Posterior vena cava (tissue), 2 donors: ENCODE data around the gene ENPP7. TPM values are rescaled to one million over a fixed set of nuclear protein-coding genes. Genes with fewer than 3 reads are reported as not detected.
"Not testable (repeated sequence)": the region's sequence is repeated elsewhere in the genome, so short reads cannot be mapped to it uniquely, and the experiment has no call there.

Experiments used
- DNase-seq: peaks from one replicate; pipeline ENCODE4 v3.0.0-alpha.2; 2020; ENCODE audit warnings: low spot score
- intact Hi-C, 2 donors: fragments of 100-400 bp; cut with DNase I; formaldehyde crosslinking; loops; one replicate each; pipeline versions ENCODE4 v1.14.1 to v1.14.2; 2022 to 2023
- total RNA-seq, 2 donors: library from RNA; stranded (reverse); fragmentation: NEBNext Ultra II Directional; extraction: Animal tissue kit (Norgen Biotek cat#: 25700); gene quantifications; one replicate each; pipeline ENCODE4 v1.2.1, GENCODE V29; 2021
- donor health status: DM: yes; HTN: yes; CAD: no.
- donor health status: DM: yes; HTN: yes; CAD: no.

Gene ENPP7
- total RNA-seq, 2 donors from 2014 or later = not detected

DNA sequence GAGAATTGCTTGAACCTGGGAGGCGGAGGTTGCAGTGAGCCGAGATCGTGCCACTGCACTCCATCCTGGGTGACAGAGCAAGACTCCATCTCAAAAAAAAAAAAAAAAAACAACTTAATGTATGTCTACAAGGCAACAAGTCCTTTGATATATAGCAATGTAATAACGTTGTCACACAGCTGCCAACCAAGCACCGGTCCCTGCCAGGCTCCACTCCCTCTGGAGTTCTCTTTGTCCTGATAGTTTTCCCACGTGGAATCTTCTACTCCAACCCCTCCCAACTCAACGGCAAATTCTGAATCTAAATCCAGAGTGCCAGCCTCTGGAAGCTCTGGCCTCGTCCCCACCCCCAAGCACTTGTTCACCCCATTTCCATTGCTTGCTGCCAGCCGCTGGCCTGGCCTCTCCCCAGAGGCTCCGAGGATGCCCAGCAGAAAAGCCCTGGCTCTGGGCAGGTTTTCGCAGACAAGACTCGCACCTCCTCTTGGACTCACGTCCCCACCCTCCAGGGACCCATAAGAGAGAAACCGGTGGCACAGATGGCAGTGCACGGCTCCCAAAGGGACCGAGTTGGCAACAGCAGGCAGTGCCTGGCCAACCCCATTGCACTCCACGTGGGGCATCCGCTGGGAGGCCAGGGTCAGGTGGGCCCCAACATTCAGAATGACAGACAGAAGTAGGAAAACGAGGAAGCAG, 31.3 kb downstream of the ENPP7 start:
- intact Hi-C loops = no loop called here

DNA sequence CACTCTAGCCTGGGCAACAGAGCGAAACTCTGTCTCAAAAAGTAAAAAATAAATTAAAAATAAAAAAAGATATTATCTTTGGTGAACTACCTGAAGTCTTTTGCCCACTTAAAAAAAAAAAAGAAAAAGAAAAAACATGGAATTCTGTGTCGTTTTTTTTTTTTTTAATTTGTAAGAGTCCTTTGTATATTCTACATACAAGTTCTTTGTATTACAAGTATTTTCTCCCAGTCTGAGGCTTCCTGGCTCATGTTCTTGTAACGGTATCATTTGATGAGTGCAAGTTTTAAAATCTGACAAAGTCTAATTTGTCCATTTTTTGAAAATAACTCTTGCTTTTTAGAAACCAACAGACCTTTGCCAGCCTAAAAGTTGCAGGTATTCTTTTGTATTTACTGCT, 35.0 kb downstream of the ENPP7 start:
- DNase-seq = no peak
- intact Hi-C loops = no loop called here

More for the DNA sequence above, 31.3 kb downstream of the ENPP7 start:
- DNase-seq = peak; percentile 70

DNA sequence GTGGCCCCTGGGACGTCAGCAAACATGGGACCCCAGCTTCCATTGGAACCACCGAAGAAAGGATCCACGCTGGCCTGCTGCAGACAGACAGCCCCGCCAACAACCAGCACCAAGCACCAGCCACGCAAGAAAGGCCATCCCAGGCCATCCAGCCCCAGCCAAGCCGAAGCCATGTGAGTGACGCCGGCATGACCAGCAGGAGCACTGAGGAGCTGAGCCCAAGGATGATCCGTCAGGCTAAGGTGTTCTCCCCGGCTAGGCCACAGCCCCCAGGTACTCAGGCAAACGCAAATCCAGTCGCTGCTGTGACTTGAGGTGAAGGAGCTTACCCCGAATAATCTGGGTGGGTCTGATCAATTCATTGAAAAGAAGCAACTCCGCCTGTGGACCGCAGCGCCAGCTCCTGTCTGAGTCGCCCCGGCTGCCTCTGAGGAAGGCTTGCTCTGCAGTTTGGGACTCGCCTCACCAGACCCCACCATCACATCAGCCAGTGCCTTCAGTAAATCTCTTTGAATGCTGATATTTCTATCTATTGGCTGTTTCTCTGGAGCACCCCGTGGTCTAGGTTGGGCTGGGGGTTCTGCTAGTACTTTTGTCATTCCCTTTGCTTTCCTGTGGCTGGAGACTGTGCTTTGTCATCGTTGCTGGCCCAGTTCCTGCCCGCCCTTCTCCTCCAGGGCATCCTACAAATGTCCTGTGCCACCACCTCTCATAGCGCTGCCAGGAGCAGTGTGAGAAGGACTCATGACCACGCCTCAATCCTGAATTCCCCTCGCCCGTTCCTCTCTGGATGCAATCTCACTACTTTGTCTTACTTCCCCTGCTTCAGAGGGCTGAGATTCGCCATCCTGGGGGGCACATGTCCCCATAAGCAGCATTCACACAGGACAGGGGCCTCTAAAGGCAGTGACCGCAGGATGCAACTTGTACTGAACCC, 39.1 kb downstream of the ENPP7 start:
- peak; percentile 71 for DNase-seq
- intact Hi-C loops = loop anchor here in 1 of 2 donors (1.0 kb wide), 1 partner anchor 31 kb away; no protein-coding TSS in a partner anchor

DNA sequence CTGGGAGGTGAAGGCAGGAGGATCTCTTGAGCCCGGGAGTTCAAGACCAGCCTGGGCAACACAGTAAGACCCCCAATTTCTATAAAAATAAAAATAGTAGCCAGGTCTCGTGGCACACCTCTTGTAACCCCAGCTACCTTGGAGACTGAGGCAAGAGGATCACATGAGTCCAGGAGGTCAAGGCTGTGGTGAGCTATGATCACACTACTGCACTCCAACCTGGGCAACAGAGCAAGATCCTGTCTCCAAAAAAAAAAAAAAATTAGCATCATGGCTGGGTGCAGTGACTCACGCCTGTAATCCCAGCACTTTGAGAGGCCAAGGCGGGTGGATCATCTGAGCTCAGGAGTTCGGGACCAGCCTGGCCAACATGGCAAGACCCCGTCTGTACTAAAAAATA, 40.5 kb downstream of the ENPP7 start:
- intact Hi-C loops = no loop called here
- peak; percentile 30 for DNase-seq

DNA sequence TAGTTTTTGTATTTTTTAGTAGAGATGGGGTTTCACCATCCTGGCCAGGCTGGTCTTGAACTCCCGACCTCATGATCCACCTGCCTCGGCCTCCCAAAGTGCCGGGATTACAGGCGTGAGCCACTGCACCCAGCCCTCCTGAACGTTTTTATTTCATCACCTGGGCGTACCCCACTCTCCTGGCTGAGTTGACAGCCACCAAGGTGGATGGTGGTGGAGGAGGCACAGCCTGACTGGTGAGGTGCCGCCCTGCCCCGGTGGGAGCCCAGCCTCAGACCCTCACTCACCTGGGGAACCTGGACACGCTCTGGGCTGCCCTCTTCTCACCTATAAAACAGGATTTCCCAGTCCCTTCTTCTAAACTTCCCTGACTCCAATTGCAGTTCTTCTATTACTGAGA, 42.0 kb downstream of the ENPP7 start:
- DNase-seq = peak; percentile 64

DNA sequence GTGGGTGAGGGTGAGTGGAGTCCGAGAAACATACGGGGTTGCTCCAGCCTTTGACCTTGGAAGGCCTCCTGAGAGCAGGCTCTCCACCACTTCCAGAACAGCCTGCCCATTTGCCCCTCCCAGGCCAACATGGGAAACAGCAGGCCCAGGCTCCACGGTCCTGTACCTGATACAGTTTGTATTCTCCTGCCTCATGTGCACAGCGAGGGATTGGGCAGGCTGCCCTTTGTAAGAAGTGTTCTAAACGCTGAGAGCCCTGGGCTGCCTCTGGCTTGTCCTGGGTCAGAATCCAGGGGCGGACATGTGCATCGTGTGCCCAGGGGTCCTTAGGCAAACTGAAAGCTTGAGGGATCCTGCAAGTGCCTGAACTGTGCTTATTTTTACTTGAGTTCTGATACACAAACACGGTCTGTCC, 43.8 kb downstream of the ENPP7 start:
- intact Hi-C loops = loop anchor here in 1 of 2 donors (1.0 kb wide), 1 partner anchor 27 kb away; no protein-coding TSS in a partner anchor
- peak; percentile 68 for DNase-seq

More for the DNA sequence above, 42.0 kb downstream of the ENPP7 start:
- intact Hi-C loops = not testable (repeated sequence)

DNA sequence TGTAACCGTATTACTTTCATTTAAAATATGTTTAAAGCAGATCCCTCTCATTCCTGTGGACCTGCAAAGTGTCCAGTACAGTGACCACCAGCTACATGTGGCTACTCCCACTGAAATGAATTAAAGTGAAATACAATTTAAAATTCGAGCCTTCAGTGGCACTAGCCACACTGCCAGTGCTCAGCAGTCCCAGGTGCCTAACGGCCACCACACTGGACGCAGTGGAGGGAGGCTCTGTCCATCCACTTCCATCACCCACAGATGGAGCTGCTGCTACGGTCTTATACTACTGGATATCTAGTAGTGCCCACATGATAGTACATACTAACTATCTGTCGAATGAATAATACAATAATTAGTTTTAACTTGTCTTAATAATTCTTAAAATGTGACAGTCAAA, 44.9 kb downstream of the ENPP7 start:
- peak; percentile 49 for DNase-seq
- intact Hi-C loops = no loop called here

DNA sequence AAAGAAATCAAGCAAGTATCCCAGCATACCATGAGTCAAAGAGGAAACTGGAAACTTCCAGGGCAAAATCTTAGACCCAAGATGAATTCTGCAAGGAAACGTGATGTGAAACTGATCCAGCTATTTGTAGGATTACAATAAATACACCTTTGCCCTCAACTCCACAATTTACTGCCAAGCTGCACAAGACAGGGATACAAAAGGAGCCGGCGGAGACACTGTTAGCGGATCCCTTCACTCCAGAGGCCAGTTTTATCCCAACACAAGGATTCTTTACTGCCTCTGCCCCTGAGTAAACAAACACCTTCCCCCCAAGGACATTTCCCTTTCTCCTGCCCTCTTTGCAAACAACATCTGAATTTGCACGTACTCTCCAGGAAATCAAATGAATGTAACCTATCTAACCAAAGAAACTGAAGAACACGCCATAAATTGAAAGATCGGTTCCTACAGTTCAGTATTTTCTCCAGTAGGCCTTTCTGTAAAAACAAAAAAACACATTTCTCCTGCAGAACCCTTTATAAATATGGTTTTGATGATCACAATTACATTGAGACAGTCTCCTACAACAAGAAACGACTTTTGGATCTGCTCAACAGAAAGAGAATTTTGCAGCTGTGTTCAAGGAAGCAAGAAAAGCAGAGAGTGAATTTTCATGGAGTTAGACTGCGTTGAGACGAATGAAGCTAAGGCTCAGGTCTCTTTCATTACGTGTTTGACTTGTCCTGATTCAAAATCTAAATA, 45.8 kb downstream of the ENPP7 start:
- no peak for DNase-seq

DNA sequence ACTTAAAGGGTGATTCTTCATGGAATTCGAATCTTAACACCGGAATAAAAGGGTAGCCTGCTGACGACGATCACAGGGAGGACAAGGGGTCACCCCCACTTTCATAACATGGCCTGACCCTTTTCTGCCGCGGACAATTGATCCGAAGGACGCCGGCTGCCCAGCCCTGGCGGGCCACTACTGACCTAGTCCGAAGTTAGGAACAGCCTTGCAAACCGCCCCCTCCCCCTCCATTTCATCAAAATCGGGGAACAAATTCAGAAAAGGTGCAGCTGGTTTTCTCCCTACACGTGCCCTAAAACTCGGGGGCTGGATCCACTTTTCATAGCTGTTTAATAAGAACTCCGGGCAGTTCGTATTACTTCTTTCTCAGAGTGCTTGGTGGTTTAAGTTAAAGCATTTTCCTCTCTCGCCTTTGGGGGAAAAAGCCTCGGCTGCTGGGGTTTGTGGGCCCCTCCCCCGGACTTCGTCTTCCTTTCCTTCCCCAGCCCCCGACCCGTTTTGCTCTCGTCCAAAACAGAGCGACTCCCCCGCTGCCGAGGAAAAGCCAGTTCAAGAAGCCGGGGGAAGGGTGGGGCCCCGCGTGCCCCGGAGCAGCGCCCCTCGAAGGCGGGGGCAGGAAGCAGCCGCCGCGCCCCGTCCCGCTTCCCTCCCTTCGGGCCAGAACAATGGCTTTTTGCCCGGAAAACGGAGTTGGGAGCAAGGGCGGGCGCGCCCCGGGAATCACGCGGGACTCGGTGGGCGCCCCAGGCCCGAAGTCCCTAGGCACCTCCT, 46.6 kb downstream of the ENPP7 start:
- intact Hi-C loops = no loop called here
- no peak for DNase-seq

More for the DNA sequence above, 45.8 kb downstream of the ENPP7 start:
- intact Hi-C loops = no loop called here

DNA sequence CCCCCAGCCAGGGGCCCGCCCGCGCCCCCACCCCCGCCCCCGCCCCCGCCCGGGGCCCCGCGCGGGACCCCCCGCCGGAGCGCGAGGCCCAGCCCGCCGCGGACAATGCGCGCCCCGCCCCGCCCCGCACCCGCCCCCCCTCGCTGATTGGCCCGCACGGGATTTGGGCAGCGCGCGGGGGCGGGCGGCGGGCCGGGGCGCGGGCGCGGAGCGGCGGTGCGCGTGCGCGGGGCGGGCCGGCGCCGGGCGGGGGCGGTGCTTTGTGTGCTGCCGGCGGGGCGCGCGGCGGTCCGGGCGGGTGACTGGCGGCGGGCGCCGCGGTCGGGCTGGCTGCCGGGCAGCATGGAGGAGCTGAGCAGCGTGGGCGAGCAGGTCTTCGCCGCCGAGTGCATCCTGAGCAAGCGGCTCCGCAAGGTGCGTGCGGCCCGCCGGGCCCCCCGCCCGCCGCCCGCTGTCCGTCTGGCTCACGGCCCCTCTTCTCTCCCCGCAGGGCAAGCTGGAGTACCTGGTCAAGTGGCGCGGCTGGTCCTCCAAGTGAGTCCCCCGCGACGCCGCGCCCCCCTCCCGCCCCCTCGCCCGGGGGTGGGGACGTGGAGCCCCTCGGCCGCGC, 47.3 kb downstream of the ENPP7 start, which contains the start of gene CBX2:
TSS of gene CBX2 (plus strand) at position 255 of the 610 bp plus-strand sequence. CDS start at position 343, 88 bp downstream.
- intact Hi-C loops = no loop called here
- DNase-seq = peak; percentile 91

DNA sequence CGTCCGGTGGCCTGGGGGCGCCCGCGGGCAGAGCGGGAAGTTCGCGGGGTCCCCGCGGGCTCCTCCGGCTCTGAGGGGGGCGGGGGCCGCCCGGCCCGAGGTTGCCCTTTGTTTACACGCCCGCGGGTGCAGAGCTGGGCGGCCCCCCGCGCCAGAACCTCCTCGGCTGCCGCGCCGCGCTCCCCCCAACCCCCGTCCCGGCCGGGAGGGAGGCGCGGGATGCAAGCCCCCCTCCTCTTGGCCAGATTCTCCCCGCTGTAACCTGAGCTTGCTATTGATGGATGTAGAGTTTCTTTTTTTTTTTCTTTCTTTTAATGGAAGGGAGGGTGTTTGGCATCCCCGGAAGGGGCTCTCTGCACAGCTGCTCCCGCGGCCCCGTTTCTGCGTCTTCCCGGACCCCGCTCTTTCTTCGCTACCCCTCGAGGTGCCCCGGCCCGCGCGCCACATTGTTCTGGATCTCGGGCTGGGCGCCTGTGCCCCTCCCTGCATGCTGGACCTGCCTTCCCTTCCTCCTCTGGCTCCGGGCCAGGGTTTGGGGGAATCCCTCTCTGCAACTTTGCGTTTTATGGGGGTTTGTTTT, 47.9 kb downstream of the ENPP7 start:
- intact Hi-C loops = no loop called here
- DNase-seq = no peak

DNA sequence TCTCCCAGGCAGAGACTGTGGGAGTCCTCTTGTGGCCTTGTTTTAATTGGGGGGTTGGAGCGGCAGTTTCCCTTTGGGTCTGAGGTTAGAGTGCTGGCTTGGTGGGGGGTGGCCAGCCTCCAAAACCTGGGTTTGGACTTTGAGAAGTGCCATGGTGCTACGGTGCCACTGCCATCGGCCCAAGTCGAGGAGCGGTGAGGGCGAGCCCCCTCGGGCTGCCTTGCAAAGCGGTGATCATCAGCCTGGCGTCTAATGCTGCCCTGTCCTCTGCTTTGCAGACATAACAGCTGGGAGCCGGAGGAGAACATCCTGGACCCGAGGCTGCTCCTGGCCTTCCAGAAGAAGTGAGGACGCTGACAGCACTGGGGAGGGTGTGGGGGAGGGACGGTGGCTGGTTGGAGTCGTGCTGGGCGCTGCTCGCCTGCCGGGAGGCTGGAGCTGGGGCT, 48.4 kb downstream of the ENPP7 start:
- DNase-seq = no peak
- intact Hi-C loops = no loop called here

DNA sequence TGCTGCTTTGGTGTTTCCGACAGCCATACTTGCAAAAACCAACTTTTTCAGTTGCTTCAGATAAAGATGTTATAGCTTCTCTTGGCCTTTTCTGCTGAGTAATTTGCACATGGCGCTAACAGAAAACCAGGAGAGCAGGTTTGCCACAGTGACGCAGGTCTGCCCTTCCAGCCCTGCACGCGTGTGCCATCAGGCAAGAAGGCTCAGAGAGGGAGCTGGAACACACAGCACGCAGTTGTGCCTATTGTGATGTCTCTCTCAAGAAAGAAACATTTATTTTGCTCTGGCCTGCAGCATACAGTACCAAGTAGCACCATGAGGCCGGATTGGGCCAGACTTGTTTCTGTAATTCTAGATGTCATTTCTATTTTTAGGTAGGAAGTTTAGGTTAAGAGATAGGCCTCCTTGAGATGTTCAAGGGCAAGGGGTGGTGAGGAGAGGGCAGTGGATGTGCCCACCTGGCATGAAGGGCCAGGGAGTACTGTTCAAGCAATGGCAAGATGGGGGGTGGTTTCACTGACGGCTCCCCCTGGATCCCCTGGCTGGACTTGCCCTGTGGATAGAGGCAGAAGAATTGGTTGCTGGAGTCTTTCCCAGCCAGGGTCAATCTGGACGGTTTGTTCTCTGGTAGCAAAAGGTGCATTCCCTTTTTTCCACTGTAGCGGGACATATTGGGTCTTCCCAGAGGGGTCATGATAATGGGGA, 49.1 kb downstream of the ENPP7 start:
- no peak for DNase-seq
- intact Hi-C loops = no loop called here

DNA sequence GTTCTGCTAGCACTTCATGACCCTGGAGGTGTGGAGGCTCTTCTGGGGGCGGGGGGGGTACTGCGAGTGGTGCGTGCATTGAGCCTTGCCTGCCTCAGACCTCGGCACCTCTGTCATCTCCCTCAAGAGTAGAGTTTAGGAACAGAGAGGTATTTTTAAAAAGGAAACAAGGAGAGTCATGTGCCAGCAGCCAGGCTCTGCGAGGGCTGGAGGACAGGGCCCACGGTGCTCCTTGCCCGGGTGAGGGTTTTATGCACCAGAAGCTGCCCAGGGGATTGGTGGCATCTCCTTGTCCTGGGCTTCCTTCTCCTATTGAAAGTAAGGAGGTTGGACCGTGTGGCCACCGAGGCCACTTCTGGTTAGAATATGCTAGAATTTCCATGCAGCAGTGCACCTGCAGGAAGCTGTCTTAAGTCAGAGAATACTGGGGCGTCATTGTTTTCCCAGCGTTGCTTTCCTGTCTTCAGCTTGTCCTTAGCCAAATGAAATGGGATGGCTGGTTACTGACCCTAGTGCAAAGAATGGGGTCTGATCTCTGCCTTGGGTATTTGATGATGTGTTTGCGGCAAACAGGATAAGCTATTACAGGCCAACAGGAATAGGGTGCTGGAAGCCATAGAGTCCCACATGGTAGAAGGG, 50.4 kb downstream of the ENPP7 start:
- no peak for DNase-seq
- intact Hi-C loops = no loop called here

DNA sequence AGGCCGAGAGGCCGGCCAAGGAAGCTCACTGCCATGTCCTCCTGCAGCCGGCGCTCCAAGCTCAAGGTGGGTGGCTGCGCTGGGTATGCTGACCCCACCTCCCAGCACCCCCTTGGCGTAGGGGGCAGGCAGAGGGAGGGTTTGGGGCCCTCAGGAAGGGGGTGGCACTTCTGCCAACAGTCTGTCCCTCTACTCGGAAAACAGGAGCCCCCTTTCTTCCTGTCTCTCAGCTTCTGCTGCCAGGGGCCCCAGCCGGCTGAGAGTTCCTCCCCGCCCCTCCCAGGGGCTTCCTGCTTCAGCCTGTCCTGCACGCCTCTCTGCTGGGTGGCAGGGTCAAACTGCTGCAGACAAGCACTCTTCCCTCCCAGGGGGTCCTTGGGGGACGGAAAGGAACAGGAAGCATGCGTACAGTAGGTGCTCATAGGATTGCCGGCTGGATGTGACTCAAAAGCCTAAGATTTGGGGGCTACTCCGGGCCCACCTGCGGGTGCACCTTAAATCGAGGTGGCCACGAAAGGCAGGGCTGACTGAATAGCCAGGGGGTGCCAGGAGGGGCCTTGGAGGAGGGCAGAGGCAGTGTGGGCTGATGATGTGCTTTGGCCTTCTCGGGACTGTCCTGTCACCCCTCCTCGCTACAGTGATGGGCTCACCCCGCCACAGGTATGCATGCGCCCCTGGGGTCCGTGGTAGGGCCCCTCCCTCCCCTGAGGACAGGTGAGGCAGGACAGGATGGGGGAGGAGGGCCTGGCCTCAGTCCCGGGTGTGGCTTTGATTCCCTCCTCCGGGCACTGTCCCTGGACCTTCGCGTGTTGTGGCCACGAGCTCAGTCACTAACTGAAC, 51.2 kb downstream of the ENPP7 start:
- intact Hi-C loops = no loop called here

DNA sequence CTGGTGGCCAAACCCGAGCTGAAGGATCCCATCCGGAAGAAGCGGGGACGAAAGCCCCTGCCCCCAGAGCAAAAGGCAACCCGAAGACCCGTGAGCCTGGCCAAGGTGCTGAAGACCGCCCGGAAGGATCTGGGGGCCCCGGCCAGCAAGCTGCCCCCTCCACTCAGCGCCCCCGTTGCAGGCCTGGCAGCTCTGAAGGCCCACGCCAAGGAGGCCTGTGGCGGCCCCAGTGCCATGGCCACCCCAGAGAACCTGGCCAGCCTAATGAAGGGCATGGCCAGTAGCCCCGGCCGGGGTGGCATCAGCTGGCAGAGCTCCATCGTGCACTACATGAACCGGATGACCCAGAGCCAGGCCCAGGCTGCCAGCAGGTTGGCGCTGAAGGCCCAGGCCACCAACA, 53.1 kb downstream of the ENPP7 start:
- intact Hi-C loops = no loop called here
- no peak for DNase-seq

More for the DNA sequence above, 51.2 kb downstream of the ENPP7 start:
- no peak for DNase-seq
